ENCODE measurements around the gene POMGNT2.

POMGNT2 gene

GRCh38 chr3:43098761-43099160 lies 7.1 kb downstream of the POMGNT2 start:
- no peak overlapping the region for H3K27ac ChIP-seq (ENCODE audit: low read length)

DNA sequence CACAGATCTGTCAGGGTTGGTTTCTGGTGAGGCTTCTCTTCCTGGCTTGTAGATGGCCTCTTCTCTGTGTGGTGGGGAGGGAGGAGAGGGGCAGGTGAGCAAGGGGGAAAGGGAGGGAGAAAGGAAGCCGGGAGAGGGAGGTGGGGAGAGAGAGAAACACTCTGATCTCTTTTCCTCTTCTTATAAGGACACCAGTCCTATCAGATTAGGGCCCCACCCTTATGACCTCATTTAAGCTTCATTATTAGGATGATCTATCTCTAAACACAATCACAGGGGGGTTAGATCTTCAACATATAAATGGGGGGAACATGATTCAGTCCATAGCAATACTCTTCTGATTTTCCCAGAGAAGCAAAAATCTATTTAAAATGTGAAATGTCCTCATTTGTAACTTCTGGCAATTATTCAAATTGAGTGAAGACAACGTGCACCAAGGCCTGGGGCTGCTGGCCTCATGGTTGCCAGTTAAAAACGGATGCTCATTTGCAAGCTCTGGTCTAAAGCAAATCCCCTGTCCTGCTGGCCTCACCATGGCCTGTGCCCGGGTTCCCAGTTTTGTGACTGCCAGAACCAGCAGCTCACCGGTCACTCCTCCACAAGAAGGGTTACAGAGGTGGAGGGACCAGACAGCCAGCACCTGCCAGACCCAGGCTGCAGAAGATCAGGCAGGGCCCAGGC lies 8.3 kb downstream of the POMGNT2 start:
- H3K27ac ChIP-seq (ENCODE audit: low read length), result no peak overlapping the region
- peaks cover 0 to 15% of the 10 kb centered on the region in 2 donors for H3K4me1 ChIP-seq (ENCODE audit: control insufficient read depth in 1 of 2, insufficient read depth in 2 of 2, low read length in 2 of 2)
- H3K27me3 ChIP-seq (ENCODE audit: low read depth, low read length), result no peaks in the 10 kb centered on the region
- no peaks in the 10 kb centered on the region for H3K36me3 ChIP-seq (ENCODE audit: control insufficient read depth in 1 of 2, insufficient read depth in 2 of 2, low read length in 2 of 2)
- H3K9me3 ChIP-seq (ENCODE audit: control insufficient read depth in 1 of 2, low read length in 2 of 2), result no peaks in the 10 kb centered on the region
- H3K4me3 ChIP-seq (ENCODE audit: low read depth in 1 of 2, low read length in 2 of 2), result no peak overlapping the region

More at GRCh38 chr3:43098761-43099160, 7.1 kb downstream of the POMGNT2 start:
- Histone ChIP-seq H3K9me3 (ENCODE audit: control insufficient read depth in 1 of 2, low read length in 2 of 2) (no peaks in the 10 kb centered on the region), H3K4me3 (ENCODE audit: low read depth in 1 of 2, low read length in 2 of 2) (no peak overlapping the region), H3K36me3 (ENCODE audit: control insufficient read depth in 1 of 2, insufficient read depth in 2 of 2, low read length in 2 of 2) (no peaks in the 10 kb centered on the region), H3K27me3 (ENCODE audit: low read depth, low read length) (no peaks in the 10 kb centered on the region), H3K4me1 (ENCODE audit: control insufficient read depth in 1 of 2, insufficient read depth in 2 of 2, low read length in 2 of 2) (peaks cover 0 to 9% of the 10 kb centered on the region in 2 donors)

DNA sequence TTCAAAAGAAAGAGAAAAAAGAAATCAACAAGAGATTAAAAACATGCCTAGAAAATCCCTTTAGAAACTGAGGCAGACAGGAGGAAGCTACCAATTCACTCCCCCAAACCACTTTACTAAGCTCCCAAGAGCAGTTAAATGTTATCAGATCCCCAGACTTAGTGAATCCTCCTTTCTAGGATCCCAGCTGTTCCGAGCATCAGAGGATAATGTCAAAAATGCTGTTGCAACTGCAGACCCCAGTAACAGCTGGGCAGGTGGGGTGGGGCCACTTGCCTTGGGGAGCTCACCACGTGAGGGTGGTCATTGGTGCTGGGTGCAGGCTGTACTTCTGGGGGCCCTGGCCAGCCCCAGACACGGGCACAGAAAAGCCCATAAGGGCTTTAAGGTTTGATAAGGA lies 9.1 kb downstream of the POMGNT2 start:
- no peaks in the 10 kb centered on the region for H3K27me3 ChIP-seq (ENCODE audit: low read depth, low read length)
- no peak overlapping the region for H3K27ac ChIP-seq (ENCODE audit: low read length)
- peaks cover 0 to 15% of the 10 kb centered on the region in 2 donors for H3K4me1 ChIP-seq (ENCODE audit: control insufficient read depth in 1 of 2, insufficient read depth in 2 of 2, low read length in 2 of 2)
- H3K36me3 ChIP-seq (ENCODE audit: control insufficient read depth in 1 of 2, insufficient read depth in 2 of 2, low read length in 2 of 2), result no peaks in the 10 kb centered on the region
- H3K4me3 ChIP-seq (ENCODE audit: low read depth in 1 of 2, low read length in 2 of 2), result no peak overlapping the region
- no peaks in the 10 kb centered on the region for H3K9me3 ChIP-seq (ENCODE audit: control insufficient read depth in 1 of 2, low read length in 2 of 2)

DNA sequence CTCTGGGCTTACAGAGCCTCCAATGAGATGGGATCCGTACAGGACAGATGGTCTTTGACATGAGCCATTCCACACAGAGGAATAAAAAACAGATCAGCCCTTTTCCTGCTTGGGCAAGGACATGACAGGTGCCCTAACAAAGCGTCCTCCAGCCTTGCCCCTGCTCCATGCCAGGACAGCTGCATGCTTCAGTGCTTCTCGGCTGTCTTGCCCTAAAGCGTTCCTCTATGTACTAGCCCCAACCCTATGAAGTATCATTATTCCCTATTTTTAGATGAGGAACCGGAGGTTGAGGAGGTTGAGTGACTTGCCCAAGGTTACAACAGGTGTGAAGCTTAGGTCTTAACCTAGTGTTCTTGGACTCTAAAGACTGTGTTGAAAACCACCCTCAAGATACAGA lies 10.5 kb downstream of the POMGNT2 start:
- Histone ChIP-seq H3K9me3 (ENCODE audit: control insufficient read depth in 1 of 2, low read length in 2 of 2) (no peaks in the 10 kb centered on the region), H3K27ac (ENCODE audit: low read length) (no peak overlapping the region), H3K4me1 (ENCODE audit: control insufficient read depth in 1 of 2, insufficient read depth in 2 of 2, low read length in 2 of 2) (peaks cover 0 to 26% of the 10 kb centered on the region in 2 donors), H3K27me3 (ENCODE audit: low read depth, low read length) (no peaks in the 10 kb centered on the region), H3K36me3 (ENCODE audit: control insufficient read depth in 1 of 2, insufficient read depth in 2 of 2, low read length in 2 of 2) (no peaks in the 10 kb centered on the region), H3K4me3 (ENCODE audit: low read depth in 1 of 2, low read length in 2 of 2) (no peak overlapping the region)

GRCh38 chr3:43094851-43095250 lies 11.0 kb downstream of the POMGNT2 start:
- Histone ChIP-seq H3K27ac (ENCODE audit: low read length) (no peak overlapping the region), H3K9me3 (ENCODE audit: control insufficient read depth in 1 of 2, low read length in 2 of 2) (no peaks in the 10 kb centered on the region), H3K36me3 (ENCODE audit: control insufficient read depth in 1 of 2, insufficient read depth in 2 of 2, low read length in 2 of 2) (no peaks in the 10 kb centered on the region), H3K4me3 (ENCODE audit: low read depth in 1 of 2, low read length in 2 of 2) (no peak overlapping the region), H3K27me3 (ENCODE audit: low read depth, low read length) (no peaks in the 10 kb centered on the region), H3K4me1 (ENCODE audit: control insufficient read depth in 1 of 2, insufficient read depth in 2 of 2, low read length in 2 of 2) (peaks cover 0 to 26% of the 10 kb centered on the region in 2 donors)

GRCh38 chr3:43094381-43094780 lies 11.5 kb downstream of the POMGNT2 start:
- H3K27ac ChIP-seq (ENCODE audit: low read length), result no peak overlapping the region
- H3K4me3 ChIP-seq (ENCODE audit: low read depth in 1 of 2, low read length in 2 of 2), result no peak overlapping the region
- H3K9me3 ChIP-seq (ENCODE audit: control insufficient read depth in 1 of 2, low read length in 2 of 2), result no peaks in the 10 kb centered on the region
- H3K36me3 ChIP-seq (ENCODE audit: control insufficient read depth in 1 of 2, insufficient read depth in 2 of 2, low read length in 2 of 2), result no peaks in the 10 kb centered on the region
- peaks cover 0 to 26% of the 10 kb centered on the region in 2 donors for H3K4me1 ChIP-seq (ENCODE audit: control insufficient read depth in 1 of 2, insufficient read depth in 2 of 2, low read length in 2 of 2)
- H3K27me3 ChIP-seq (ENCODE audit: low read depth, low read length), result no peaks in the 10 kb centered on the region

DNA sequence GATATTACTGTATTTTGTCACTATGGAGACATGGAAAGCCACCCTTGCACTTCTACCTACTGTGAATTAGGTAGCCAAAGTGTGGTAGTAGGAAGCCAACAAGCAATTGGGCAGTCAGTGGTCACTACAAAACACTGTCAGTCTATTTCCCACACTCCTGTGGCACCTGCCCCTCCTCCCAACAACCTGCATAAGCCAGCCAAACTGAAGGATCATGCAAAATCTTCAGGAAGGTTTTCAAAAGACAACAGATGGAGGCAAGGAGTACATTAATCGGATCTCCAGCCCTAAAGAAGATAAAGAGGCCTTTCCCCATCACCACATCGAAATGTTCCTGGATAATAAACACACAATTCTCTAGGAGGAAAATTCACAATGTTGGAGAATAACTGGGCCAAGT lies 11.9 kb downstream of the POMGNT2 start:
- Histone ChIP-seq H3K36me3 (ENCODE audit: control insufficient read depth in 1 of 2, insufficient read depth in 2 of 2, low read length in 2 of 2) (no peaks in the 10 kb centered on the region), H3K4me3 (ENCODE audit: low read depth in 1 of 2, low read length in 2 of 2) (no peak overlapping the region), H3K4me1 (ENCODE audit: control insufficient read depth in 1 of 2, insufficient read depth in 2 of 2, low read length in 2 of 2) (peaks cover 0 to 26% of the 10 kb centered on the region in 2 donors), H3K27me3 (ENCODE audit: low read depth, low read length) (no peaks in the 10 kb centered on the region), H3K9me3 (ENCODE audit: control insufficient read depth in 1 of 2, low read length in 2 of 2) (no peaks in the 10 kb centered on the region), H3K27ac (ENCODE audit: low read length) (no peak overlapping the region)

- no peaks in the 10 kb centered on the region for H3K27me3 ChIP-seq (ENCODE audit: low read depth, low read length)
- no peak overlapping the region for H3K4me3 ChIP-seq (ENCODE audit: low read depth in 1 of 2, low read length in 2 of 2)
- no peaks in the 10 kb centered on the region for H3K36me3 ChIP-seq (ENCODE audit: control insufficient read depth in 1 of 2, insufficient read depth in 2 of 2, low read length in 2 of 2)
- H3K27ac ChIP-seq (ENCODE audit: low read length), result no peak overlapping the region
- H3K4me1 ChIP-seq (ENCODE audit: control insufficient read depth in 1 of 2, insufficient read depth in 2 of 2, low read length in 2 of 2), result peaks cover 0 to 26% of the 10 kb centered on the region in 2 donors
- no peaks in the 10 kb centered on the region for H3K9me3 ChIP-seq (ENCODE audit: control insufficient read depth in 1 of 2, low read length in 2 of 2)
These were observed 12.9 kb downstream of the POMGNT2 start for GRCh38 chr3:43093006-43093405.

DNA sequence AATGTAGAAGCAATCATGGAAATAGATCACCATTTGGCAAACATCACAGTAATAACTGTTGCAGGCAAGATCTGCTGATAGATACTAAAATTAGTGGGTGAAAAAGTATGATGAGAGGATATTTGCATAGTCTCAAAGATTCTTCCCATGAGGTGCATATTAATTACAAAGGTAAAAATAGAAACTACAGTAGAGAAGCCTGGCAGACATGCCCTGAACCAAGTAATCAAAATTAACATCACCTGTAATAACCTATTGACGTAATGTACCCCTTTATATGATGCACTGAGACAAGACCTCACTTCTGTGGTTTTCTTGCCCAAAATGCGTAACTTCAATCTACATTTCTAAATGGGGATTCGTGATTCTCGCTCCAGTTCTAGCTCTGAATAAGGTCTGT lies 14.4 kb downstream of the POMGNT2 start:
- Histone ChIP-seq H3K27me3 (ENCODE audit: low read depth, low read length) (no peaks in the 10 kb centered on the region), H3K9me3 (ENCODE audit: control insufficient read depth in 1 of 2, low read length in 2 of 2) (no peaks in the 10 kb centered on the region), H3K4me3 (ENCODE audit: low read depth in 1 of 2, low read length in 2 of 2) (no peak overlapping the region), H3K36me3 (ENCODE audit: control insufficient read depth in 1 of 2, insufficient read depth in 2 of 2, low read length in 2 of 2) (no peaks in the 10 kb centered on the region), H3K4me1 (ENCODE audit: control insufficient read depth in 1 of 2, insufficient read depth in 2 of 2, low read length in 2 of 2) (peaks cover 0 to 26% of the 10 kb centered on the region in 2 donors), H3K27ac (ENCODE audit: low read length) (no peak overlapping the region)

GRCh38 chr3:43090238-43090637 lies 15.6 kb downstream of the POMGNT2 start:
- Histone ChIP-seq H3K27me3 (ENCODE audit: low read depth, low read length) (no peaks in the 10 kb centered on the region), H3K27ac (ENCODE audit: low read length) (no peak overlapping the region), H3K36me3 (ENCODE audit: control insufficient read depth in 1 of 2, insufficient read depth in 2 of 2, low read length in 2 of 2) (no peaks in the 10 kb centered on the region), H3K9me3 (ENCODE audit: control insufficient read depth in 1 of 2, low read length in 2 of 2) (no peaks in the 10 kb centered on the region), H3K4me3 (ENCODE audit: low read depth in 1 of 2, low read length in 2 of 2) (no peak overlapping the region), H3K4me1 (ENCODE audit: control insufficient read depth in 1 of 2, insufficient read depth in 2 of 2, low read length in 2 of 2) (peaks cover 0 to 26% of the 10 kb centered on the region in 2 donors)

DNA sequence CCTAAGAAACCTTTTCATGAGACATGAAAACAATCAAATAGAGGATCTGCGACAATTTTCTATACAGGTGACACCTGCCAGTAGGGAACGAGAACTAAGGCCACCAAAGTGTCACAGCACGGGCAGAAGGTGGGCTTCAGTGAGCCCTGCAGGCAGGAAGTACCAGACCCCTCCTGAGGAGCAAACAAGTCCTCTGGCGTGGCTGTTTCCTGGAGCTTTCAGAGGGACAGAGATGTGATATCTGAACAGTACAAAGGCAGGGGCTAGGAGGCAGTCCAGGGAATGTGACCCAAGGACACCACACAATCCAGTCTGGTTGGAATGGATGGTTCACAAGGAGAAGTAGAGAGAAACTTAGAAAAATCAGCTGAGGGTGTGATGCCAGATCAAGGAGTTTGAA lies 16.8 kb downstream of the POMGNT2 start:
- H3K36me3 ChIP-seq (ENCODE audit: control insufficient read depth in 1 of 2, insufficient read depth in 2 of 2, low read length in 2 of 2), result no peaks in the 10 kb centered on the region
- no peaks in the 10 kb centered on the region for H3K27me3 ChIP-seq (ENCODE audit: low read depth, low read length)
- no peaks in the 10 kb centered on the region for H3K9me3 ChIP-seq (ENCODE audit: control insufficient read depth in 1 of 2, low read length in 2 of 2)
- no peak overlapping the region for H3K27ac ChIP-seq (ENCODE audit: low read length)
- peaks cover 0 to 17% of the 10 kb centered on the region in 2 donors for H3K4me1 ChIP-seq (ENCODE audit: control insufficient read depth in 1 of 2, insufficient read depth in 2 of 2, low read length in 2 of 2)
- no peak overlapping the region for H3K4me3 ChIP-seq (ENCODE audit: low read depth in 1 of 2, low read length in 2 of 2)

DNA sequence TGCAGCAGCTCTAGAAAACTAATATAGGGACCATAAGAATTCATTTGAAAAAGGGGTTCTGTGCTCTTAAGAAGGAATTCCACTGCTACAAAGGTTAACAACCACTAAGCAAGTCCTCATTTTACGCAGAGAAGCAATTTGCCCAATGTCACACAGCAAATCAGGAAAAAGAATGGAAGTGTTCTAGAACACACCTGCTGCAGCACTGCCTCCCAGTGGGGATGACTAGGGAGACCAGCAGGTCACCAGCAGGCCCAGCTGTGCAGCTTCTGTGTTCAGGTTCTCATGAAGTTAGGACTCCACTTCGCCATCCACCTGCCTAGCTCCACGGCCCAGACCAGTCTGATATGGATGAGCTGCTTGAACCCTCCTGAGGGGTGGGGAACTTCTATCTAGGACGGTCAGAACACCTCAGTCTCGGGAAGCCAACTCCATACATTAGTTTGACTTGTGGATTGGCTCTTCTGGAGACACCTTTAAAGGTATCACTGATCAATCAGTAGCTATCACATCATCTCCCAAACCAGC lies 18.6 kb downstream of the POMGNT2 start:
- Histone ChIP-seq H3K27ac (ENCODE audit: low read length) (no peak overlapping the region), H3K9me3 (ENCODE audit: control insufficient read depth in 1 of 2, low read length in 2 of 2) (no peaks in the 10 kb centered on the region), H3K4me1 (ENCODE audit: control insufficient read depth in 1 of 2, insufficient read depth in 2 of 2, low read length in 2 of 2) (peaks cover 0 to 11% of the 10 kb centered on the region in 2 donors), H3K27me3 (ENCODE audit: low read depth, low read length) (no peaks in the 10 kb centered on the region), H3K36me3 (ENCODE audit: control insufficient read depth in 1 of 2, insufficient read depth in 2 of 2, low read length in 2 of 2) (no peaks in the 10 kb centered on the region), H3K4me3 (ENCODE audit: low read depth in 1 of 2, low read length in 2 of 2) (no peak overlapping the region)

Measured in muscle layer of duodenum (tissue), 2 donors.